HG03565 (cell line): ENCODE measurements around the gene LRRC8D.

Experiments
- ATAC-seq: cut with Tn5 transposase; IDR thresholded peaks from one replicate; pipeline ENCODE4 v1.9.1; 2021; ENCODE audit warnings: mild to moderate bottlenecking, moderate library complexity; ENCODE audit not compliant: unreplicated experiment

Gene LRRC8D

DNA sequence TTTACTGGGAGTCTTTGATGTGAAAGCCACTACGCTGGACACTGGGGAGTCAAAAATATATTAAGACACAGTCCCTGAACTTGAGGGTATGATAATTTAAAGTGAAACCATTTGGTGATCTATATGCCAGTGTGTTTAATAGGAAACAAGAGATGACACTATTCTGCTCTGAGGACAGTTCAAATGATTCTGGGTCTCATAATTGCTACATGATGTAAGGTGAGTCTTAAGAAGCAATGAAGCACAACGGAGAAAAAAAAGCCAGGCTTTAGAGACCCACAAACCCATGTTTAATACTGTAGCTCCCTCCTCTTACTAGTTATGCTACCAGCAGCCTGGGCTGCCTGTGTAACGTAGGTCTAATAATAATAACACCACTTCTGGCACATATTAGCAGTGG, 14.2 kb upstream of the LRRC8D start:
- ATAC-seq: no peak

- no peak for ATAC-seq
These were observed 13.3 kb upstream of the LRRC8D start for GRCh38 chr1:89807503-89807902.

GRCh38 chr1:89807983-89808382, 12.8 kb upstream of the LRRC8D start:
- no peak for ATAC-seq

DNA sequence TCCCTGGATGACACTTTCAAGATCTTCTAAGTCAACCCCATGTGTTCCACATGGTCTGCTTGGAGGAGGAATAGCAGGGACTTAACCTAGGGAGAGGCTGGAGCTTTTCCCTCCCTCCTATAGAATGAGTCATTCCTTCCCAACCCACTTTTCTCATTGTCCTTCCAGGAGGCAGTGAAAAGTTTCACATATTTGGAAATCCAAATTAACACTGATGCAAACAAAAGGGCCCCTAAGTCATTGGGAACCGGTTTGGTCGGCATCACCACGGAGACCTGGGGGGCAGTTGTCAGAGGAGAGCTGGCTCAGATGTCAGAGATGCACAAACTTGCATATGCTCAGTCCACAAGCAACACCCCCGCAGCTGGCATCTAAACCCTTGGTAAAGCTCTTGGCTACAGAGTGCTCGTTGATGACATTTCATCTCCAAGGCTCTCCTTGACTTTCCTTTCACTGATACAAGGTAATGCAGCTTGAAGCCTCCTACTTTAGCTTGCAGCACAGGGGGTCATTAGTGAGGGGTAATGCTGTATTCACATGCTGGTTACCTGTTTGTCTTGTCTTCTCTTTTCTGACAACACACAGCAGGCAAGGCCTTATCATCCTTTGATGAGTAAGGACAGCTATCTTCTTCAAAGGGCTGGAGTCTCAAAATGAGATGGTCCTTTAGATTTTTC, 12.3 kb upstream of the LRRC8D start:
- no peak for ATAC-seq

- no peak for ATAC-seq
These were observed 11.3 kb upstream of the LRRC8D start for GRCh38 chr1:89809556-89809955.

GRCh38 chr1:89810302-89810701, 10.5 kb upstream of the LRRC8D start:
- no peak for ATAC-seq

GRCh38 chr1:89810880-89811279, 10.0 kb upstream of the LRRC8D start:
- no peak for ATAC-seq

- no peak for ATAC-seq
These were observed 7.8 kb upstream of the LRRC8D start for GRCh38 chr1:89812992-89813391.

- no peak for ATAC-seq
These were observed 5.8 kb upstream of the LRRC8D start for GRCh38 chr1:89815040-89815439.

GRCh38 chr1:89815611-89816010, 5.2 kb upstream of the LRRC8D start:
- peak; percentile 51 for ATAC-seq

DNA sequence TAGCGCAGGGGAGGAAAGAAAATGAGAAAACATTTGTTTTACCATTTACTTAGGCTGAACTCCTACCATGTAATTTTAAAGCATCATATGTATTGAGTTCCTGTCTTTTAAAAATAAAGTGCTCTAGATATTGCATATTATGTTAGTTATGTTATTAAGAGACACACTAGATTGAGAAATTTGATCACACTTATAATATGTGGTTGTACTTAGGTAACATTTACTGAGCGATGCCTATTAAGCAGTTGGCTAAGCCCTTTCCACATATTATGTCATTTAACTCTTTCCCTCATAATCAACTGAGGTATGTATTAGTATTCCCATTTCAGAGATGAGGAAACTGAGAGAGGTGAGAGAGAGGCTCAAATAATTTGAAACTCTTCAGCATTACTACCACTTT, 4.5 kb upstream of the LRRC8D start:
- ATAC-seq: no peak

GRCh38 chr1:89821322-89822108, 683 bp downstream of the LRRC8D start:
- peak; percentile 41 for ATAC-seq

DNA sequence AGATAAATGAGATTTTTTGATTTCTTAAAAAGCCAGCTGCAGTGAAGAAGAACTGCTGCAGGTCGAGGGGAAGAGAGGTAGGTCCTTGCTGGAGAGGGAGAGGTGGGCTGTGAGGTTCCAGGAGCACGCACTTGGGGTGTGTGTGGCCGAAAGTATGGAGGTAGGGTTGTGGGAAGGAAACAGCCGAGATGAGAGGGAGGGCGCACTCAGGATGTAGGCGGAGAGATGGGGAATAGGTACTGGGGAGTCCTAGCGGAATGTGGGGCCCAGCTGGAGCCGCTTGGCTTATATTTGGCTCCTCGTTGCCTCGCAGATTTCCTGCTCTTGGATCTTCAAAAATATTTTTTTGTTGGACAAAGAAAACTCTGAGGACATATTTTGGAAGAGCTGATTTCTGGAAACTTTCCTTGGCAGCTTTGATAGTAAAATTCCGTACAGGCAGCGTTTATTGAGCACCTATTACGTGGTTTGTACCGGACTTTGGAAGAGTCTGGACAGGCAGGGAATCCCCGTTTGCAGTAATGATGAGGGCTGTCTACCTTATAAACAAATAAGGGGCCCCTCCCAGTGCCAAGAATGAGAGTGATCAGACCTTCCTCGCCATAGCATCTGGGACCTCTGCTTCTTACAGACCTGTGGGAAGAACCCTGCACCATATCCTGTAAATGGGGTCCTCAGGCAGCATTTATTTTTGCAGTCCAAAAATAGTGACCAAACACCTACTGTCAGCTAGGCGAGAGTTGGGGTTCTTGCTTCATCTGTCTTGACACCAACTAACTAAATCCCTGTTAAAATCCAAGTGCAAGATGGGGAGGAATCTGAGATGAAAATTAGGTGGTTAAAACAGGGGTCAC, 1.5 kb downstream of the LRRC8D start:
- no peak for ATAC-seq

DNA sequence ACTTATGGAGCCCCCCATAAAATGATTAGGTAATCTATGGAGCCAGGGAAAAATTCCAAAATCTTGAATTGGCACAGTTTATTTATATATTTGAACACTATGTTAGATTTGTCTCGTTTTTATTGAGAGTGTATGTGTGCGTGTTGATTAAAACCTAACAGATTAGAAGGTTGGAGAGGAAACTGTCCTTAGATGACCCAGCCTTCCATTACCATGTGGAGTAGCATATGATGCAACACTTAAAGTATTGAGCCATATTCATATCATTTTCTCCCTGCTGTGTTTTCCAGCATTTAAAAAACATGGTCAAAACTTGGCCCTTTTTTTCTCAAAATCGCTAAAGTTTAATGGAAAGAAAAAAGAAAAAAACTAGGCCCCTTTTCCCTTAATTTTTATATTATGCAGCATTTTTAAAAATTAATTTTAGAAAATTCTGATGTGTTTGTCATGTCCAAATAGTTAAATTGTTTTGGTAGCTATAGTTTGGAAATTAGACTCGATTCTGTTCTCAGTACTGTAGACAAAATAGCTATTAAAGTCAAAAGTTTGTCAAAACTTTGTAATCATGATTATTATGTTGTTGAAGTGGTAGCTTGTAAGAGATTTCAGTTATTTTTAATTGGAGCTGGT, 2.3 kb downstream of the LRRC8D start:
- no peak for ATAC-seq

DNA sequence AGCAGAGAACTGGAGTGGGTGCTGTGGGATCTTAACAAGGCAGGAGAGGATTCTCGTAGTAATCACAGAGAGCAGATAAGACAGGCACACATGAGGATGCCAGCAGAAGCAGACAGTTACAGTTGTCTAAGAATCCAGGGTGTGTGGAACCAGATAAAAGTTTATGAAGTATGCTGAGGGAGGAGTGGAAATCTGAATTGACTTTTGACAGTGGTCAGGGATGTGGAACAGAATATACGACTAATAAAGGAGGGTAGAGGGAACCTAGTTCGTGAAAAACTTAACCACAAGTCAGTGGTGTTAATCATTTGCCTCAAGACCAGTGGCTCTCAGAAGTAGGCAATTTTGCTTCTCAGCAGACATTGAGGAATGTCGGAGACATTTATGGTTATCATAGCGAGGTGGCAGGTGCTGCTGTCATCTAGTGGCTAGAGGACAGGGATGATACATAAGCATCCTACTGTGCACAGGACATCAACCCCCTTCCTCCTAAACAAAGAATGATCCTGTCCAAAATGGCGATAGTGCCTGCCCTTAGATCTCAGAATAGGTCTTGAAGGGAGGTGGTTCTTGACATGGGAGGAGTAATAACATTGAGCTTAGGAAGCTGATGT, 3.0 kb downstream of the LRRC8D start:
- ATAC-seq: no peak

GRCh38 chr1:89826594-89826993, 5.8 kb downstream of the LRRC8D start:
- no peak for ATAC-seq

DNA sequence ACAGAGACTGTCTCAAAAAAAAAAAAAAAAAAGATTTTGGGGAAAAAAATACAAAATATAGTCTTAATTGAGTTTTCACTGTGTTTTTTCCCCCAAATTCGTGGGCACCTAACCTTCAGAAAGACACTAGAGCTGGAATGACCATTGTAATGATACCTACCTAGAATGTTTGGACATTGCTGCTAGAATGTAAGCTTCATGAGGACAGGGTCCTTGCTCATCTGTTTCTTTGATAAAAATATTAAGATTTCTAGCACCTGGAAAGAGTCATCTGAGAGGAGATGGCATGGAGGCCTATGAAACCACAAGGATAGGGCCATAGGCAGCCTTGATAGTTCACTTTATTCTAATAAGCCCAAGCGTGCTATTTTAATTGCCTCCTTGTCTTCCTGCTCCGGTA, 6.5 kb downstream of the LRRC8D start:
- no peak for ATAC-seq

DNA sequence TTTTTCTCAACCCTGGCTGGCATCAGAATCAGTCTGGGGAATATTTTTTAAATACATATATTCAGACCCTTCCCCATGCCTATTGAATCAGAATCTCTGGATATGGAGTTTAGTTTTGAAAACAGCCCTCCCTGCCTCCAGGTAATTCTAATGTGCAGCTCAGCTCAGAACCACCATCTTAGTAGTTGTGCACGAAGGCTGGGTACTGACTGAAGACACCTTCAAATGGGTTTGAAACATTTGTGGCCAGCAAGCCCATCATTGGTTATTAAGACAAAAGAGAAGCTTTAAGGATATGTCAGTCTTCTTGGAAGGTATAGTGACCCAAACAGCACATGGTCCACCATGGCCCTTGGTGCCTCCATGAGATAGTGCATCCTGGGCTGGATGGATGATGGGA, 7.1 kb downstream of the LRRC8D start:
- ATAC-seq: no peak

DNA sequence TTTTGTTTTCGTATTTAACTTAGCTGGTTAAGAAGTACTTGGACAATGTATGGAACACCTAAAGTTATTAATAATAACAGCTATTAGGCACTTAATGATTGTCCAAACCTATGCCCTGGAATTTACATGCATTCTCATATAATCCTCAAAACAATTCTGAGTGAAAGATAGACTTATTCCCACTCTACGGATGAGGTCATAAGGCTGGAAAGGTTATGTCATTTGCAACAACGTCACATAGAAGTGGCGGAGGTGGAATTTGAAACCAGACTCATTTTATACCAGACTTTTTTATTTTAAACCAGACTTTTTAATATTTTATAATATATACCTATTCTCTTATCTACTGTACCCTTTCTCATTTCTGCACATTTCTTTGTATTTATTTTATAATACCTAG, 8.4 kb downstream of the LRRC8D start:
- no peak for ATAC-seq

- ATAC-seq: no peak
These were observed 10.8 kb downstream of the LRRC8D start for GRCh38 chr1:89831462-89832120.
